Measurements from ENCODE around the gene EPN2. TPM values are rescaled to one million over a fixed set of nuclear protein-coding genes. Genes with fewer than 3 reads are reported as not detected.
A peak's percentile ranks its signal among the peaks of the same experiment; 100 is the strongest.

The EPN2 gene
- total and polyA plus RNA-seq, 2 experiments from 2014 or later, result 34.0 to 149 TPM

GRCh38 chr17:19333132-19333440, 95.9 kb downstream of the EPN2 start:
- peaks cover 22% of the 10 kb centered on the region for H3K4me1 Mint-ChIP-seq
- Histone ChIP-seq H3K27me3 (ENCODE audit: insufficient read depth) (no peaks in the 10 kb centered on the region), H3K36me3 (ENCODE audit: insufficient read depth) (no peaks in the 10 kb centered on the region)

GRCh38 chr17:19333736-19334290, 96.6 kb downstream of the EPN2 start:
- Histone ChIP-seq H3K27ac (ENCODE audit: low read depth) (no peak overlapping the region), H3F3A (replicated peaks; ENCODE audit: low read depth) (no peaks in the 10 kb centered on the region; the same call in none of the 2 replicates), H3K9me2 (ENCODE audit: insufficient read depth) (no peaks in the 10 kb centered on the region), H3K36me3 (ENCODE audit: insufficient read depth) (no peaks in the 10 kb centered on the region), H3K4me2 (no peak overlapping the region), H2AFZ (no peak overlapping the region), H3K79me2 (replicated peaks; ENCODE audit: insufficient read depth) (no peaks in the 10 kb centered on the region), H3K27me3 (ENCODE audit: insufficient read depth) (no peaks in the 10 kb centered on the region), H3K4me1 (ENCODE audit: insufficient read depth) (peaks cover 11% of the 10 kb centered on the region), H3K4me3 (no peak overlapping the region), H4K20me1 (replicated peaks; ENCODE audit: insufficient read depth) (no peaks in the 10 kb centered on the region; the same call in 1 of the 2 replicates)
- H3K4me3 Mint-ChIP-seq, result no peak overlapping the region
- H3K36me3 Mint-ChIP-seq (ENCODE audit: low read depth), result no peaks in the 10 kb centered on the region
- TF ChIP-seq ZNF114 (CRISPR knock-in tag; IDR thresholded peaks at IDR 0.05) (no peak), NANOG (IDR thresholded peaks at IDR 0.05; ENCODE audit: borderline replicate concordance) (no peak), ZNF331 (CRISPR knock-in tag; IDR thresholded peaks at IDR 0.05; ENCODE audit: low read depth) (no peak), POLR2AphosphoS5 (IDR thresholded peaks at IDR 0.05; ENCODE audit: low read depth) (no peak), ZNF462 (CRISPR knock-in tag; IDR thresholded peaks at IDR 0.05) (no peak), CREB1 (CRISPR knock-in tag; IDR thresholded peaks at IDR 0.05; ENCODE audit: low read depth) (no peak), EZH2 (IDR thresholded peaks at IDR 0.05; ENCODE audit: low read depth, unreplicated experiment) (no peak), CTCF (conservative IDR thresholded peaks at IDR 0.05; ENCODE audit: low read depth in 2 of 2) (no peak), JUNB (IDR thresholded peaks at IDR 0.05; ENCODE audit: unreplicated experiment) (no peak), STAT1 (IDR thresholded peaks at IDR 0.05; ENCODE audit: unreplicated experiment) (no peak), ETS1 (IDR thresholded peaks at IDR 0.05) (no peak)
- H3K9me3 Mint-ChIP-seq, result no peaks in the 10 kb centered on the region
- ATAC-seq (peak; percentile 12), DNase-seq (ENCODE audit: low spot score) (no peak)
- H3K27ac Mint-ChIP-seq, result no peak overlapping the region
- peaks cover 23% of the 10 kb centered on the region for H3K27me3 Mint-ChIP-seq (ENCODE audit: insufficient read depth, low read depth, poor library complexity)
- peaks cover 29% of the 10 kb centered on the region for H3K4me1 Mint-ChIP-seq

More at GRCh38 chr17:19333132-19333440, 95.9 kb downstream of the EPN2 start:
- H3F3A ChIP-seq (replicated peaks; ENCODE audit: low read depth), result no peaks in the 10 kb centered on the region; the same call in 1 of the 2 replicates
- H3K79me2 ChIP-seq (replicated peaks; ENCODE audit: insufficient read depth), result no peaks in the 10 kb centered on the region
- no peaks in the 10 kb centered on the region for H3K36me3 Mint-ChIP-seq (ENCODE audit: low read depth)
- peaks cover 21% of the 10 kb centered on the region for H3K27me3 Mint-ChIP-seq (ENCODE audit: insufficient read depth, low read depth, poor library complexity)
- TF ChIP-seq NANOG (IDR thresholded peaks at IDR 0.05; ENCODE audit: borderline replicate concordance), result no peak
- H3K4me3 Mint-ChIP-seq, result no peak overlapping the region
- H3K9me3 Mint-ChIP-seq, result no peaks in the 10 kb centered on the region
- no peak overlapping the region for H3K4me3 ChIP-seq
- H3K4me1 ChIP-seq (ENCODE audit: insufficient read depth), result peaks cover 4% of the 10 kb centered on the region; the same call in 1 of the 2 replicates
- ATAC-seq (no peak), DNase-seq (ENCODE audit: low spot score) (no peak)
- H3K27ac ChIP-seq (ENCODE audit: low read depth), result no peak overlapping the region
- no peaks in the 10 kb centered on the region for H3K9me2 ChIP-seq (ENCODE audit: insufficient read depth)
- H3K4me2 ChIP-seq, result no peak overlapping the region
- H3K27ac Mint-ChIP-seq, result no peak overlapping the region
- H2AFZ ChIP-seq, result no peak overlapping the region
- H4K20me1 ChIP-seq (replicated peaks; ENCODE audit: insufficient read depth), result no peaks in the 10 kb centered on the region; the same call in 1 of the 2 replicates
